NCI-H146 treated with DMSO at 0.1 percent for 48 hours (cell line): ENCODE data around the gene PPT2.
"Not testable (repeated sequence)": the region's sequence is repeated elsewhere in the genome, so short reads cannot be mapped to it uniquely, and the experiment has no call there.

ENCODE experiments used
- DNase-seq: peaks from one replicate; lab custom pipeline; 2025; ENCODE audit not compliant: unreplicated experiment; lab: John Stamatoyannopoulos, UW

PPT2 gene

DNA sequence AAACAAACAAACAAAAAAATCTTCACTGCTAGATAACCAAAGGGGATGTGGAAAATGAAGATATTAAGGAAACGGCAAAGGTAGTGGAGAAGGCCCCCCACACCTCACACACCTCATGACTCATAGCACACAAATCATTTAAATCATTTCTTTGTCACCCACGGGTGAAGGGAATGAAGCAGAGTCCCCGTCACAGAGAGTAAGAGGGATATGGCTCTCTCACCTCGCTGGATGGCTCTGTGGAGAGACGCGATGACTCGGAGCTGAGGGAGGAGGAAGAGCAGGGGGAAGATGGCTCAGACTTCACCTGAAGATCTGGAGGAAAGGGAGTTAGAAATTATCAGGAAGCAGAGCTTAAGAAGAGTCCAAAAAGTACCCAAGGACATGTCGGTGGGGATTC lies 27.1 kb upstream of the PPT2 start:
- no peak for DNase-seq

DNA sequence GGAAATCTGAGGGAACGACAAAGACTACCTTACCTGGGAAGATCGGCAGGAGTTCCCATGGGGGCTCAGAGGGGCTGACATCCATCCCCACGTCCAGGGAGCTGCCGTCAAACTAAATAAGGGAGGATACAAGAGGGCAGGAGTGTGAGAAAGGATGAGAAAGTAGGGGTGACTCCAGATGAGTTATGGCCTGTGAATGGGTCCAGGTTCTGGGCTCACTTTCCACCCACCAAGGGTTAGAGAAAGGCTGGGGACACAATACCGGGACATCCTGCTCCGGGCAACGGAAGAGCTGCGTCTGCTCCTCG lies 26.6 kb upstream of the PPT2 start:
- DNase-seq: no peak

DNA sequence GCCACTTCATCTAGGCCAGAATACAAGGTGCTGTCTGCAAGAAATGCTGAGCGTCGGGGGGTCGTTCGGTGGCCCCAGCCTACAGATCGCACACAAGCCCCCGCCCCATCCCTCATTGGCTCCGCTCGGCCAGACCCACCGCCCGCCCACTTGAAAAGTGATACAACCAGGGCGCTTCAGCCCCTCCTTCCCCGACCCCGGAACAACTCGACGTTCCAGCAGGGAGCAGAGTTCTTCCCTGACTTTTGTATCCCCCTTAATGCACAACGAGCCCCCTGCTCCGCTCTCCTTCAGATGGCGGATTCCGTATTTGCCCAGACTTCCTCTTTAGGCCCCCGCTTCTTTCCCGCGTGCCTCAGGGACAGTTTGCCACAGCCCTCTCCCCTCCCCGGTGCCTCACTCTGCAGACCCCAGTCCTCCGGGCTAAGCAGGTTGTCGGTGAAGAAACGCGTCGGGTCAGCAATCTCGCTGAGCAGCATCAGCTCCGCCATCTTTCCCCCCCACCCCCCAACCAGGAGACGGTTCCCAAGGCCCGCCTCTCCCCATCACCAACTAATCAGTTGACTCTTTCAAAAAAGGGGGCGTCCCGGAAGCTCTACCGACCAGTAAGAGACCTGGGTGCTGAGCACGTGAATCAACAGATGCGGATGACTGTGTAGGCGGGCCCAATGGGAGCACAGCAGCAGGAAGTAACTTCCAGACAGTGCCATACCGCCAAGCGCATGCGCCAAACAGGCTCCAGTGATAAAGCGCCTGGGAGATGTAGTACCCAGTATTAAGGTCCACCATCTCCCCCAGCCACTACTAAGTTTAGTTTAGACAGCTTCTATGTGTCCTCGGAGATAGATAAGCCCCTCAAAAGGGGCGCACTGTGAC lies 26.0 kb upstream of the PPT2 start, which contains the start of gene ATF6B:
ATF6B (minus strand) TSS at position 530 of the 876 bp plus-strand sequence; CDS start at position 491, 39 bp downstream.
- DNase-seq: peak; percentile 96

DNA sequence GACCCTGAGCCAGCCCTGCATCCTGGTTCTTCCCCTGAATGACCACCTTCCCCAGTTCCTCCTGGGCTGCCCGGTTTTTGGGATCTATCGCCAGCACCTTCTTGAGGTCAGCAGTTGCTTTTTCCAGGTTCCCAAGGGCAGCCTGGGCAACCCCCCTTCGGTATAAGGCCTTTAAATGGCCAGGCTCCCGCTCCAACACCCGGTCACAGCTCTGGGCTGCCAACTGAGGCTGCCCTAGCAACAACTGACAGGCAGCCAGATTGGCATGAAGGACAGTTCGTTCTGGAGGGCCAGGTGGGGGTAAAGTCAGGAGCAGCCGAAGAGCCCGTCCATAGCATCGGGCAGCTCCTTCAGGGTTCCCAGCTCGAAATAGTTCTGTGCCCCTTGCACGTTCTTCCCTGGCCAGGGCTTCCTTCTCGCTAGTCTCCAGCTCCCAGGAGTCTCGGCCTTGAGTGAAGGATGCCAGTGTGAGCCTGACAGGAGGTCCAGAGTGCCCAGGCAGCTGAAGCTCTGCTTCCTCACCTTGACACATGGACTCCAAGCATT lies 25.1 kb upstream of the PPT2 start:
- no peak for DNase-seq

DNA sequence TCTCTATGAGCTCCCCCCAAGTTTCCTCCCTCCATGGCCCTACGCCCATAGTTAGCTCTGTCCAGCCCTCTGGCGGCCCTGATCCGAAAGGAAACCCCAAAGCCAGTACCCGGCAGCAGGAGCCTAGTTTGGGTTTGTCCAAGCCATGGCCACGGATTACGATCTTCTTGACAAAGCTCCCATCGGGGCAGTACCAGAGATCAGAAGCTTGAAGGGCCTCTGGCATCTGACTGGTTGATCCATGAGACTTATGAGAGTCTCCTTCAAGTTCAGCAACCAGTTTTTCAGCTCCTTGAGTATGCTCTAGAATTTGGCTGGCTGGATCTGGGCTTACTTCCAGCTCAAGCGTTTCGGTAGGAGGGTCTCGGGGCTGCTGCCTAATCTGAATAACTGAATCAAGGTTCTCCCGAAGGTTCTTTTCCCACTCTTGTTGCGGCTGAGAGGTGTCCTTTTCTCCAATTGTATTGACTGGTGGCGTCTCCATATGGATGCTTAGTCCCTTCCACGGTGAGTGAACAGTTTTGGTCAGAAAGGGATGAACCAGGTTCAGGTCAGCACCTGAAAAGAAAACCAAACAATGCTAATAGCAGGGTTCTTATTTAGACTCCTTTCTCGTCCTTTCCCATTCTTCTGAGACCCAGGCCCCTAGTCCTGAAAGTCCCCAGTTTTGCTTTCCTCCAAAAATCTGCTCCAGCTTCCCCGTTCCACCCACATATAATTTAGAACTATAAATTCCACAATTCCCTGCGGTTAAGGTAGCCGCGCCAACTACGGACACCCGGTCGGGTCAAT lies 24.4 kb upstream of the PPT2 start:
- DNase-seq: no peak

DNA sequence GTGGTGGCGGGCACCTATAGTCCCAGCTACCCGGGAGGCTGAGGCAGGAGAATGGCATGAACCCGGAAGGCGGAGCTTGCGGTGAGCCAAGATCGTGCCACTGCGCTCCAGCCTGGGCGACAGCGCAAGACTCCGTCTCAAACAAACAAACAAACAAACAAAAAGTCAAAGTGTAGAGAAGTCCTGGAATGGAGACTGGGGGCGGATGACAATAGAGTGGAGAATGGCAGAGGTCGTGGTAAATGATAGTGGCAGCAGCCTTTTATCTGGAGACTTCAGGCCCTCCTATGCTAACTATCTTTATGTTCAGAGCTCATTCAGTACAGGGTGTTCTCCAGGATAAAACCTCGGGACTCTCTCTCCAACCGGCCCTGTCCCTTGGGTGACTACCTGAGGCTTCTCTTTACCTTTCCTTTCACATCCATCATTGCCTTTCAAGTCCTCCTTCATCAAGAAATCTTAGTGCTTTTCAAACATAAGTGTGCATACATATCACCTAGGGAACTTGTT lies 22.4 kb upstream of the PPT2 start:
- DNase-seq: no peak

DNA sequence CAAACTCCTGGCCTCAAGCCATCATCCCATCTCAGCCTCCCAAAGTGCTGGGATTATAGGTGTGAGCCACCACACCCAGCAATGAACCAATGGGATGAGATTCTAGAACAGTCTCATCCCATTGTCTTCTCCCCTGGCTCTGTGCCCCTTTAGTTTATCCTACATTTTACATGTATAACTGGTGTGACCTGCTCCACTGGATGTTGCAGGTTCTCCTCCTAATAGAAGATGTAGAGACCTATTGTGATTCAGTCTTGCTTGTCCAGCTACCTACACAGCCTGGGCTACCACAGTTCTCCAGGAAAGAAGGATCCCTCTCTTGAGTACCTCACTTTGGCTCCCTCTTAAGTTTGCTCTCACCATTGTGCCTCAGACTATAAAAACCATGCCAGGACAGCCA lies 21.8 kb upstream of the PPT2 start:
- no peak for DNase-seq

DNA sequence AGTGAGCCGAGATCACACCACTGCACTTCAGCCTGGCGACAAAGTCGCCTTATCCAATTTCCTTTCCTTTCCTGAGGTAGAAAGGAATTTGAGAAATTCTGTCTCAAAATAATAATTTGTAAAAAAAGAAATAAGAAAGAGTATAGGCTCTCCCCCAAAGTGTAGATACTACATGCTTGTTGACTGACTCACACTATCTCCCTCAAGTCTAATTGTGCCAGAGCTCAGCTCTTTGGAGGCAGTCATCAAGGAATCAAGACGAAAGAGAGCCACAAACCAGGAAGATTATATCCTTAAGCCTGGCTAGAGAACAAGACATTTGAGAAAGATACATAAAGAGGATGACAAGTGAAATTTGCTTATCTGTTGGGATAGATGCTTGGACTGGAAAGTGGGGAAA lies 20.2 kb upstream of the PPT2 start:
- no peak for DNase-seq

DNA sequence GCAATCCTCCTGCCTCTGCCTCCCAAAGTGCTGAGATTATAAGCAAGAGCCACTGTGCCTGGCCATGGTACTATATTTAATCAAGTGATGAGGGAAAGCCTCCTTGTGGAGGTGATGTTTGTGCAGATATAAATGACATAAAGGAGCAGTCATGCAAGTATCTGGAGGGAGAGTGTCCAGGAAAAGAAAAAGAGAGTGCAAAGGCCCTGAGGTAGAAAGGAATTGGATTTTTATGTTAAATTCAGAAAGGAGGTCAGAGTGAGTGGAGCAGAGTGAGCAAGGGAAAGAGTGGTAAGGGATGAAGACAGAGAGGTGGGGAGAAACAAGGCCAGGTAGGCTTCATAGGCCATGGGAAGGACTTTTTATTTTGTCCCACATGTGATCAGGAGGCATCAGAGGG lies 16.5 kb upstream of the PPT2 start:
- no peak for DNase-seq

DNA sequence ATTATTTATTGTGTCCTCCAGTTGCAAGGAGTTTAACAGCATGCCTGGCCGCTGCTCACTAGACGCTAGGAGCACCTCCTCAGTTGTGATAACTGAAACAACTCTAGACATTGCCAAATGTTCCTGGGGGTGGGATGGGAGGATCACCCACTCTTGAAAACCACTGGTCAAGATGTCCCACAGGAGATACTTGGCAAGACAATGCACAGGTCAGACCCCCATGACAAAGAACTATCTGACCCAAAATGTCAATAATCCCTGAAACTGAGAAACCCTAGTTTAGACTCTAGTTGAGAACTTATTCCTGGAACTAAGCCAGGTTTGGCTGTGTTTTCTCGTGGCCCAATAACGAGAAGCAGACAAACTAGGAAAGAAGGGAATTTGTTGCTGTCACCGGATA lies 14.4 kb upstream of the PPT2 start:
- no peak for DNase-seq

DNA sequence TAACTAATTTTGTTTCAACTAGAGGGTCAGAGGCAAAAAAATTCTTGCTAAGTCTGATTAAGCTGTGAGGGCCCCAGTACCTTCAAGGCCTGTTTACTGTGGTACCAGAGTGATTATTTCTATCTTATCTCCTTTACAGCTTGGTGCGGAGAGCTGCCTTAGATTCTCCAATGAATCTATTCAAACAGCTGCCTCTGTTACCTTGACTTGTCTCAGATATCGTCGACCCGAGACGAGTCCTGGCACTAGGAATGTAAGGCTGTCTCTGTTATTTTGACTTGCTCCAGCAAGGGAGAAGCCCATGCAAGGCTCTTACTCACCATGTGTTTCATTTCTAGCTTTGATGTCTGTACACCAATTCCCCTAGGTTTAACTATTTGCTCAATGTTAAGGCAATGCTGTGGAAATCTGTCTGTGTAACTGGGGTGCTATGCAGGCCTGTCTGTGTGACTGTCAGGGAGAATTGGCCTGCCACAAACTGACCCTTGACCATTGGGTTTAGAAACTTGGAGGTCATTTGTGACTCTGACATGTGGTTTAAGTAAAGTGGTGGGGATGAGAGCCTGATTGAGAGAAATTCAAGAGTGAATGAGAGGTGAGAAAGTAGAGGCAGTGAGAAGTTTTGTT lies 13.4 kb upstream of the PPT2 start:
- DNase-seq: no peak

GRCh38 chr6:32144238-32144637 lies 9.7 kb upstream of the PPT2 start:
- not testable (repeated sequence) for DNase-seq

GRCh38 chr6:32146287-32146686 lies 7.7 kb upstream of the PPT2 start:
- no peak for DNase-seq

- no peak for DNase-seq
These were observed 7.3 kb upstream of the PPT2 start for GRCh38 chr6:32146687-32147086.

DNA sequence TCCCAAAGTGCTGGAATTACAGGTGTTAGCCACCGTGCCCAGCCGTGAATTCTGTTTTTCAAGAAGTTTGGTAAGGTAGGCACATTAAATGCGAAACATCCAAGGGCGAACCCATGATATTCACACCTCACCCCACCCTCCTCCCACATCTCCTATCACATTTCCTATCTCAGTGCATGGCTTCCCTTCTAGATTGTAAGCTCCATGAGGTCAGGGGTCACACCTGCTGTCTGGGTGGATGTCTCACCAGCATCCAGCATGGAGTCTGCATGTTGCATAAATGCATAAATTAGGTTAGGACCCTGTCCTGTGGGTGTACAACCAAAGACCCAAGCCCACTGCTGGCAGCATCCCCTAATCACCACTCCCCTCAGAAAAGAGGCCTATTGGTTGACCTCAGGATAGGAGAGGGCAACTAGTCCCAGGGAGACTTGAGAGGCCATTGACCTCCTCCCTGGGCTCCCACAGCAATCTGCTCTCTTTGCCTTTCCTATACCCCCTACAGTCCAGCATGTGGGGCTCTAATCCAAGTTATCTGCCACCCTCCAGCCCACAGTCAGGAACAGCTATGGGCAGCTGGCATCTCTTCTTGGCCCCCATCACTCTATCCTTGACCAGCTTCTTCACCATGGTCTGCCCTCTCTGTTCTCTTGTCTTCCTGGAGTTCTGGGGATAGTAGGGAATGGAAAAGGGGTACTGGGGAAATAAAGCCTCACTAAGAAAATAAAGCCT lies 6.4 kb upstream of the PPT2 start:
- no peak for DNase-seq

GRCh38 chr6:32148289-32149091 lies 5.5 kb upstream of the PPT2 start:
- peak; percentile 29 for DNase-seq

DNA sequence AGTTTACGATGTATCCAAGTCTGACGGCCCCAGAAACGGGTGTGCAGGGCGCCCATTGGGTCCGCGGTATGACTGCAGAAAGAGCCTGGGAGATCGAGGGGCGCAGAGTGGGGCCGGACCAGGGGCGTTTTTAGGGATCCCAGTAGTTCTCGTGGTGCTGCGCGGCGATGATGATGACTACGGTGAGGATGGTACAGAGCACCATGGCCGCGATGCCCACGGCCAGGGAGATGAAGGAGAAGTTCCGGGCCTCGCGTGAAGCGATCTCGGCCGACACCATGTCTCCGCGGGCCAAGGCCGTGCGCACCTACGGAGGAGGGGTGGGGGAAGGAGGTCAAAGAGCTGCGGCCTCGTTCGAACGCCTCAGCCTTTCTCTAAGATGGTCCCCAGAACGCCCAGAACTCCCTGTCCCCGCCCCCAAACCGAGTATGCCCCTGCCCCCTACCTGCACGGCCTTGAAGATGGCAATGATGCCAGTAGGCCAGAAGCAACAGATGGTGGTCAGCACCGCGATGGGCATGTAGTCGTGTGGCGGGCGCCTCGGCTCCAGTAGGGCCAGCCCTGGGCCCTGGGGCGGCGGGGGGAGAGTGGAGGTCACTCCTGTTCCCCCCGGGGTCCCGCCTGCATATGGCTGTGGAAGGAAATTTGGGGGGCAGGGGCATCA lies 4.7 kb upstream of the PPT2 start:
- DNase-seq: no peak

DNA sequence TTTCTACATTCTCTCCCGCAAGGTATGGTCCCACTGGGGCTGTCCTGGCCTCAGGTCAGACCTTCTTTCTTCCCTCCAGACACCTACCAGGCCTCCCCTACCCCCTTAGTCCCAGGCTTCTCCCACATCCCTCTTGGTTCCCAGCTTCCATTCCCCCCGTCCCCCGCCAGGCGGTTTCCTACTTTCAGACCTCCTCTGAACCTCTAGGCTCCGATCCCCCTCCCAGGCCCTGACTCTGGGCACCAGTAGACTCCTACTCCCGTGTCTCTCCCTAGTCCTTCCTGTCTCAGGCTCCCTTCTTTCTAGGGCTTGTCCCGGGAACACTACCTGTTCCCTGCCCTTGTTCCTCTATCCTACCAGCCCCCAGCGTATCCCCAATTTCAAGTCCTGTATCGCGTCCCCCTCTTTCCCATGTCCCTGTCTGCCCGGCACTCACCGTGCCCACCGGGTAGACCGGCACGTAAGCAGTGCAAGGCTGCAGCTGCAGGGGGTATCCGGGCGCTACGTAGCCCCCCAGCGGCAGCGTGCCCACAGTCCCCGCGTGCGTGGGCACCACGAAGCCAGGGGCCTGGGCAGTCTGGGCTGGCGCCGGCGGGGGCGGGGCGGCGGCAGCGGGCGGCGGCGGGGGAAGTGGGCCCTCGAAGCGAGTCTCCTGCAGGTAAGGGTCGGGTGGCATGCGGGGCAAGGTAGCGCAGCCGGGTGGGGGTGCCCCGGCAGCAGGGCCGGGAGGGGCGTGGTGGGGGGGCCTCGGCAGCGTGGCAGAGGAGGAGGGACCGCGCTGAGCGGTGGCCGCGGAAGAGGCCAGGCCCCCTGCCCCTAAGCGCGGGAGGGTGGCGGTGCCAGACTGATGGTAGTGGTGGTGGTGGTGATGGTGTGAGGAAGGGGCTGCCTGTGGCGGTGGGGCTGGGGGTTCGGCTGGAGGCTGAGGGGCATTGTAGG lies 3.7 kb upstream of the PPT2 start:
- no peak for DNase-seq
